Uterus (tissue), 4 donors: Measurements from ENCODE around the gene ERAS. TPM values are rescaled to one million over a fixed set of nuclear protein-coding genes. Genes with fewer than 3 reads are reported as not detected.
"Not testable (repeated sequence)": the region's sequence is repeated elsewhere in the genome, so short reads cannot be mapped to it uniquely, and the experiment has no call there.

Source experiments
- DNase-seq, 2 donors: peaks; one replicate each; pipeline ENCODE4 v3.0.0-alpha.2; 2019 to 2020
- H3K27ac ChIP-seq, 2 donors: fragments of 200-600 bp; sonication (generic); 1 replicate in 1 of 2; 2 replicates in 1 of 2; pipeline ENCODE4 v1.5.1; 2016 to 2018
- H3K27me3 ChIP-seq, 2 donors: fragments of 200-600 bp; sonication (generic); one replicate each; pipeline ENCODE4 v1.5.1; 2018 to 2019; ENCODE audit warnings: control low read depth in 1 of 2
- H3K36me3 ChIP-seq, 2 donors: fragments of 200-600 bp; sonication (generic); one replicate each; pipeline ENCODE4 v1.5.1; 2019; ENCODE audit warnings: control low read depth in 1 of 2
- H3K4me1 ChIP-seq, 2 donors: fragments of 200-600 bp; sonication (generic); one replicate each; pipeline ENCODE4 v1.5.1; 2018 to 2019; ENCODE audit warnings: control low read depth in 1 of 2
- H3K4me3 ChIP-seq, 2 donors: fragments of 200-600 bp; sonication (generic); 1 replicate in 1 of 2; 2 replicates in 1 of 2; pipeline ENCODE4 v1.5.1; 2018 to 2019; ENCODE audit warnings: mild to moderate bottlenecking in 1 of 2
- H3K9me3 ChIP-seq, 2 donors: fragments of 200-600 bp; sonication (generic); one replicate each; pipeline ENCODE4 v1.5.1; 2019; ENCODE audit warnings: control low read depth in 1 of 2
- POLR2A ChIP-seq, 2 donors: fragments of 450-650 bp; IDR thresholded peaks; one replicate each; pipeline ENCODE4 v1.6.1; 2016; ENCODE audit warnings: antibody characterized with exemption in 2 of 2, mild to moderate bottlenecking in 1 of 2, moderate library complexity in 1 of 2
- intact Hi-C: fragments of 100-400 bp; cut with DNase I; formaldehyde crosslinking; loops from one replicate; pipeline ENCODE4 v1.15.1; 2023; ENCODE audit warnings: low total_unique reads
- total RNA-seq, 4 donors: library from RNA; depleted of rRNA in 3 of 4; stranded (reverse); fragments of >200 nt in 3 of 4; gene quantifications; one replicate each; pipeline versions ENCODE4 v1.1.0 to v1.2.4, GENCODE V29; 2014 to 2023
- TF ChIP-seq, protein P1 (sequence below), 4 experiments: fragments of 200-600 bp in 2 of 4; fragments of 450-650 bp in 2 of 4; sonication (generic) in 2 of 4; IDR thresholded peaks; one replicate each; pipeline ENCODE4 v1.5.1; 2016 to 2019; ENCODE audit warnings: antibody characterized with exemption in 4 of 4, mild to moderate bottlenecking in 2 of 4, moderate library complexity in 1 of 4
- donor health status: DM: yes; HTN: yes; CAD: no.

ERAS gene
- total RNA-seq, 4 donors from 2014 or later, result 0.41 to 0.46 TPM; not detected in 2

DNA sequence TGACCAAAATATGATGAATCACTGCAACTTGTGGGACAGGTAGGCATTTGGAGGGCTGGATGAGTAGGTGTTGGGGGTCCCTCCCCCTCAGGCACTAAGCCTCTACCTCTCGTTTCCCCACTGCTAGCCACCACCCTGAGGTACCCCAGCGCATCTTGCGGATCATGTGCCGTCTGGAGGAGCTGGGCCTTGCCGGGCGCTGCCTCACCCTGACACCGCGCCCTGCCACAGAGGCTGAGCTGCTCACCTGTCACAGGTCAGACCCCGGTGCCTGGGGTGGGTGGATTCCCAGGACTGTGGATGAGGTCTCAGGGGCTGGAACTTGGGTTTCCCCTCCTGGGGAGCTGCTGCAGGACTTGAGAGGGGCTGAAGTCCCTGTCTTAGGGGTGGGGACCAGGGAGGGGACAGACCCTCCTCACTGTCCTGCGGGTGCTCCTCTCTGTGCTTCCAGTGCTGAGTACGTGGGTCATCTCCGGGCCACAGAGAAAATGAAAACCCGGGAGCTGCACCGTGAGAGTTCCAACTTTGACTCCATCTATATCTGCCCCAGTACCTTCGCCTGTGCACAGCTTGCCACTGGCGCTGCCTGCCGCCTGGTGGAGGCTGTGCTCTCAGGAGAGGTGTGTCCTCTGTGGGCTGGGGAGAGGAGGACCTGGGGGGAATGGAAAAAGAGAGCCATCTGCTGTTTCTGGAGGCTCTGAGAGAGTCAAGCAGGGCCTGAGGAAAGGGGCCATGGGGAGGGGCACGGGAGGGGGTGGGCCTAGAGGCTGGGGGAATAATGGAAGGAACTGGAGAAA, 10.1 kb upstream of the ERAS start:
- no peaks in the 10 kb centered on the region for H3K36me3 ChIP-seq

DNA sequence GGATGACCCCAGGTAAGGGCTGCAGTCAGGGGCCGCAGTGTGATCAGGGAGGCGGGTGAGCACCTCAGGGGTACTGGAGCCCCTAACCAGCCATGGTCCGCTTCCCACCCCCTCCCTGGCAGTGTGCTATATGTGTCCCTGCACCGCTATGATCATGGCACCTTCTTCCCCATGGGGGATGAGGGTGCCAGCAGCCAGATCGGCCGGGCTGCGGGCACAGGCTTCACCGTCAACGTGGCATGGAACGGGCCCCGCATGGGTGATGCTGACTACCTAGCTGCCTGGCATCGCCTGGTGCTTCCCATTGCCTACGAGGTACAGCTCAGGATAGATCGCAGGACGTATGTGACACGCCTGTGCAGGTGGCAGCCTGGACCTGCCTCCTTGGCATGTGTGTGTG, 8.2 kb upstream of the ERAS start:
- DNase-seq, result no peak
- Histone ChIP-seq H3K36me3 (no peaks in the 10 kb centered on the region), H3K4me3 (no peak overlapping the region), H3K27me3 (no peaks in the 10 kb centered on the region), H3K9me3 (no peaks in the 10 kb centered on the region), H3K4me1 (no peaks in the 10 kb centered on the region), H3K27ac (no peak overlapping the region)
- TF ChIP-seq, protein P1, sequence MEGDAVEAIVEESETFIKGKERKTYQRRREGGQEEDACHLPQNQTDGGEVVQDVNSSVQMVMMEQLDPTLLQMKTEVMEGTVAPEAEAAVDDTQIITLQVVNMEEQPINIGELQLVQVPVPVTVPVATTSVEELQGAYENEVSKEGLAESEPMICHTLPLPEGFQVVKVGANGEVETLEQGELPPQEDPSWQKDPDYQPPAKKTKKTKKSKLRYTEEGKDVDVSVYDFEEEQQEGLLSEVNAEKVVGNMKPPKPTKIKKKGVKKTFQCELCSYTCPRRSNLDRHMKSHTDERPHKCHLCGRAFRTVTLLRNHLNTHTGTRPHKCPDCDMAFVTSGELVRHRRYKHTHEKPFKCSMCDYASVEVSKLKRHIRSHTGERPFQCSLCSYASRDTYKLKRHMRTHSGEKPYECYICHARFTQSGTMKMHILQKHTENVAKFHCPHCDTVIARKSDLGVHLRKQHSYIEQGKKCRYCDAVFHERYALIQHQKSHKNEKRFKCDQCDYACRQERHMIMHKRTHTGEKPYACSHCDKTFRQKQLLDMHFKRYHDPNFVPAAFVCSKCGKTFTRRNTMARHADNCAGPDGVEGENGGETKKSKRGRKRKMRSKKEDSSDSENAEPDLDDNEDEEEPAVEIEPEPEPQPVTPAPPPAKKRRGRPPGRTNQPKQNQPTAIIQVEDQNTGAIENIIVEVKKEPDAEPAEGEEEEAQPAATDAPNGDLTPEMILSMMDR (IDR thresholded peaks at IDR 0.05), result no peak
- no peak for TF ChIP-seq POLR2A (IDR thresholded peaks at IDR 0.05)
- intact Hi-C loops, result no loop called here

More for the DNA sequence above, 10.1 kb upstream of the ERAS start:
- intact Hi-C loops, result no loop called here
- Histone ChIP-seq H3K4me3 (no peak overlapping the region), H3K4me1 (no peaks in the 10 kb centered on the region), H3K9me3 (no peaks in the 10 kb centered on the region), H3K27me3 (no peaks in the 10 kb centered on the region), H3K27ac (no peak overlapping the region)
- TF ChIP-seq POLR2A (IDR thresholded peaks at IDR 0.05), result no peak
- TF ChIP-seq, protein P1 (IDR thresholded peaks at IDR 0.05), result no peak
- no peak for DNase-seq

DNA sequence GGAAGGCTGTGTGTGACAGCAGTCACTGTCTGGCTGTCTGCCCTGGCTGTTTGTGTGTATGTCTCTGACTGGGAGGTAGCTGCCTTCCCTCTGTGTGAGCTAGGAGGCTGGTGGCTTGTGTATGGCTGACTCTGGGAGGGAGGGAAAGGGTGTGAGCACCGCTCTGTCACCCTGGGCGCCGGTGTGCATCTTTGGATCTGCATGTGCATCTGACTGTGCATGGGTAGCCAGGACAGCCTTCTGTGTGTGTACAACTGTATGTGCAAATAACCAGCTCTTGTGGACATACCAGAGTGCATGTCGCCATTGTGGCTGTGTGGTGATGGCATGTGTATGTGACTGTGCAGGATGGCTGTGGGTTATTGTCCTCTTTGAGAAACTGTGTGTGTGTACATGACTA, 7.4 kb upstream of the ERAS start:
- Histone ChIP-seq H3K4me3 (no peak overlapping the region), H3K9me3 (no peaks in the 10 kb centered on the region), H3K27me3 (no peaks in the 10 kb centered on the region), H3K36me3 (no peaks in the 10 kb centered on the region), H3K4me1 (no peaks in the 10 kb centered on the region), H3K27ac (no peak overlapping the region)
- intact Hi-C loops, result no loop called here
- no peak for DNase-seq
- TF ChIP-seq, protein P1 (IDR thresholded peaks at IDR 0.05), result no peak
- no peak for TF ChIP-seq POLR2A (IDR thresholded peaks at IDR 0.05)

DNA sequence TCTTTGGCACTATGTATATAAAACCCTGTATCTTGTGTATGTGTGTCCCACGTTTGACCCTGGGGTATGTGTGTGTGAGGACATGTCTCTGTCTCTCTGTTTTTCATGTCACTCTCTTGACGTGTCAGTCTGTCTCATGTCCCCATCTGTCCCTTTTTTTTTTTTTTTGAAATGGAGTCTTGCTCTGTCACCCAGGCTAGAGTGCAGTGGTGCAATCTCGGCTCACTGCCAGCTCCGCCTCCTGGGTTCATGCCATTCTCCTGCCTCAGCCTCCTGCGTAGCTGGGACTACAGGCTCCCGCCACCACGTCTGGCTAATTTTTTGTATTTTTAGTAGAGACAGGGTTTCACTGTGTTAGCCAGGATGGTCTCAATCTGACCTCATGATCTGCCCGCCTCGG, 6.9 kb upstream of the ERAS start:
- DNase-seq, H3K36me3 ChIP-seq, H3K27me3 ChIP-seq, H3K27ac ChIP-seq, H3K9me3 ChIP-seq, intact Hi-C loops, H3K4me3 ChIP-seq, H3K4me1 ChIP-seq: not testable (repeated sequence)

DNA sequence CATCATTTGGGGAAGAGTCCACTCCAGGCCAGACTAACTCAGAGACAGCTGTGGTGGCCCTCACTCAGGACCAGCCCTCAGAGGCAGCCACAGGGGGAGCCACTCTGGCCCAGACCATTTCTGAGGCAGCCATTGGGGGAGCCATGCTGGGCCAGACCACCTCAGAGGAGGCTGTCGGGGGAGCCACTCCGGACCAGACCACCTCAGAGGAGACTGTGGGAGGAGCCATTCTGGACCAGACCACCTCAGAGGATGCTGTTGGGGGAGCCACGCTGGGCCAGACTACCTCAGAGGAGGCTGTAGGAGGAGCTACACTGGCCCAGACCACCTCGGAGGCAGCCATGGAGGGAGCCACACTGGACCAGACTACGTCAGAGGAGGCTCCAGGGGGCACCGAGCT, 3.3 kb upstream of the ERAS start:
- Histone ChIP-seq H3K36me3 (no peaks in the 10 kb centered on the region), H3K27me3 (no peaks in the 10 kb centered on the region), H3K27ac (no peak overlapping the region), H3K9me3 (no peaks in the 10 kb centered on the region), H3K4me3 (no peak overlapping the region), H3K4me1 (no peaks in the 10 kb centered on the region)
- intact Hi-C loops, result no loop called here
- TF ChIP-seq, protein P1 (IDR thresholded peaks at IDR 0.05), result no peak
- TF ChIP-seq POLR2A (IDR thresholded peaks at IDR 0.05), result no peak
- no peak for DNase-seq
